ES-I3 (cell line): ENCODE data around the gene CHKB.

Experiments
- H3K36me3 ChIP-seq: 2 replicates; pipeline ENCODE4 v1.6.1; 2013; ENCODE audit warnings: mild to moderate bottlenecking, low read length, control low read depth, moderate library complexity; ENCODE audit not compliant: insufficient read depth
- H3K4me1 ChIP-seq: 2 replicates; pipeline ENCODE4 v1.6.1; 2013; ENCODE audit warnings: mild to moderate bottlenecking, control low read depth, low read length; ENCODE audit not compliant: insufficient read depth
- H3K9ac ChIP-seq: 2 replicates; pipeline ENCODE4 v1.6.1; 2013; ENCODE audit warnings: low read depth, mild to moderate bottlenecking, low read length, moderate library complexity
- H3K9me3 ChIP-seq: 2 replicates; pipeline ENCODE4 v1.6.1; 2013; ENCODE audit warnings: mild to moderate bottlenecking, low read length, moderate library complexity; ENCODE audit not compliant: control insufficient read depth, insufficient read depth

The CHKB gene

GRCh38 chr22:50576806-50577696, 5.6 kb downstream of the CHKB start:
- H3K9me3 ChIP-seq, result no peaks in the 10 kb centered on the region
- H3K4me1 ChIP-seq, result no peaks in the 10 kb centered on the region; the same call in 1 of the 2 replicates
- H3K36me3 ChIP-seq, result no peaks in the 10 kb centered on the region; the same call in 1 of the 2 replicates
- no peak overlapping the region for H3K9ac ChIP-seq

- Histone ChIP-seq H3K36me3 (peaks cover 3% of the 10 kb centered on the region; the same call in 1 of the 2 replicates), H3K4me1 (no peaks in the 10 kb centered on the region; the same call in 1 of the 2 replicates), H3K9me3 (no peaks in the 10 kb centered on the region), H3K9ac (no peak overlapping the region)
Observed at GRCh38 chr22:50576070-50576469, 6.6 kb downstream of the CHKB start.

GRCh38 chr22:50575426-50575941, 7.2 kb downstream of the CHKB start:
- Histone ChIP-seq H3K9me3 (no peaks in the 10 kb centered on the region), H3K4me1 (no peaks in the 10 kb centered on the region; the same call in 1 of the 2 replicates), H3K9ac (no peak overlapping the region), H3K36me3 (peaks cover 3% of the 10 kb centered on the region; the same call in 1 of the 2 replicates)

- H3K9ac ChIP-seq, result no peak overlapping the region
- no peaks in the 10 kb centered on the region; the same call in 1 of the 2 replicates for H3K4me1 ChIP-seq
- no peaks in the 10 kb centered on the region for H3K9me3 ChIP-seq
- H3K36me3 ChIP-seq, result peaks cover 7% of the 10 kb centered on the region; the same call in 1 of the 2 replicates
Observed at GRCh38 chr22:50574383-50574755, 8.3 kb downstream of the CHKB start.

GRCh38 chr22:50573491-50574382, 8.9 kb downstream of the CHKB start:
- Histone ChIP-seq H3K9me3 (no peaks in the 10 kb centered on the region), H3K36me3 (peaks cover 7% of the 10 kb centered on the region; the same call in 1 of the 2 replicates), H3K4me1 (no peaks in the 10 kb centered on the region; the same call in 1 of the 2 replicates), H3K9ac (no peak overlapping the region)

GRCh38 chr22:50572965-50573364, 9.7 kb downstream of the CHKB start:
- Histone ChIP-seq H3K36me3 (peaks cover 8% of the 10 kb centered on the region; the same call in 1 of the 2 replicates), H3K4me1 (no peaks in the 10 kb centered on the region), H3K9me3 (no peaks in the 10 kb centered on the region), H3K9ac (no peak overlapping the region)

- Histone ChIP-seq H3K9ac (no peak overlapping the region), H3K4me1 (no peaks in the 10 kb centered on the region), H3K9me3 (no peaks in the 10 kb centered on the region), H3K36me3 (peaks cover 12% of the 10 kb centered on the region; the same call in 1 of the 2 replicates)
Observed at GRCh38 chr22:50571264-50572175, 11.1 kb downstream of the CHKB start.

- Histone ChIP-seq H3K9me3 (no peaks in the 10 kb centered on the region), H3K36me3 (peaks cover 12% of the 10 kb centered on the region; the same call in 1 of the 2 replicates), H3K9ac (no peak overlapping the region), H3K4me1 (no peaks in the 10 kb centered on the region)
Observed at GRCh38 chr22:50570861-50571260, 11.8 kb downstream of the CHKB start.

GRCh38 chr22:50569896-50570535, 12.6 kb downstream of the CHKB start:
- peaks cover 12% of the 10 kb centered on the region; the same call in 1 of the 2 replicates for H3K36me3 ChIP-seq

GRCh38 chr22:50569041-50569459, 13.6 kb downstream of the CHKB start:
- no peaks in the 10 kb centered on the region for H3K4me1 ChIP-seq
- H3K9ac ChIP-seq, result no peak overlapping the region
- H3K9me3 ChIP-seq, result no peaks in the 10 kb centered on the region
- H3K36me3 ChIP-seq, result peaks cover 12% of the 10 kb centered on the region; the same call in 1 of the 2 replicates

More at GRCh38 chr22:50569896-50570535, 12.6 kb downstream of the CHKB start:
- Histone ChIP-seq H3K9ac (no peak overlapping the region), H3K9me3 (no peaks in the 10 kb centered on the region), H3K4me1 (no peaks in the 10 kb centered on the region)

- Histone ChIP-seq H3K4me1 (no peaks in the 10 kb centered on the region), H3K36me3 (peaks cover 12% of the 10 kb centered on the region; the same call in 1 of the 2 replicates), H3K9ac (no peak overlapping the region), H3K9me3 (no peaks in the 10 kb centered on the region)
Observed at GRCh38 chr22:50568626-50569025, 14.0 kb downstream of the CHKB start.

GRCh38 chr22:50567721-50568252, 14.9 kb downstream of the CHKB start:
- H3K9ac ChIP-seq, result no peak overlapping the region
- no peaks in the 10 kb centered on the region for H3K4me1 ChIP-seq
- peaks cover 12% of the 10 kb centered on the region; the same call in 1 of the 2 replicates for H3K36me3 ChIP-seq

GRCh38 chr22:50564289-50564688, 18.4 kb downstream of the CHKB start:
- Histone ChIP-seq H3K4me1 (no peaks in the 10 kb centered on the region), H3K36me3 (peaks cover 5% of the 10 kb centered on the region; the same call in 1 of the 2 replicates), H3K9me3 (no peaks in the 10 kb centered on the region), H3K9ac (no peak overlapping the region)

More at GRCh38 chr22:50567721-50568252, 14.9 kb downstream of the CHKB start:
- no peaks in the 10 kb centered on the region for H3K9me3 ChIP-seq
